GM18526 (cell line): ENCODE data around the gene CDH23.

Experiments used
- POLR2A ChIP-seq: IDR thresholded peaks from 3 replicates; pipeline ENCODE4 v1.6.1; 2011; ENCODE audit not compliant: insufficient read length; ENCODE audit errors: extremely low read depth

Gene CDH23

GRCh38 chr10:71713135-71714030, 316.7 kb downstream of the CDH23 start:
- no peak for TF ChIP-seq POLR2A

- TF ChIP-seq POLR2A, result no peak
These were observed 317.3 kb downstream of the CDH23 start for GRCh38 chr10:71714031-71714410.

GRCh38 chr10:71714592-71714991, 317.9 kb downstream of the CDH23 start:
- TF ChIP-seq POLR2A, result no peak

GRCh38 chr10:71715026-71715425, 318.3 kb downstream of the CDH23 start:
- TF ChIP-seq POLR2A, result no peak

- TF ChIP-seq POLR2A, result no peak
These were observed 319.1 kb downstream of the CDH23 start for GRCh38 chr10:71715860-71716259.

- TF ChIP-seq POLR2A, result no peak
These were observed 319.7 kb downstream of the CDH23 start for GRCh38 chr10:71716426-71716825.

- TF ChIP-seq POLR2A, result no peak
These were observed 320.3 kb downstream of the CDH23 start for GRCh38 chr10:71717056-71717455.

- TF ChIP-seq POLR2A, result no peak
These were observed 320.8 kb downstream of the CDH23 start for GRCh38 chr10:71717551-71717951.

- TF ChIP-seq POLR2A, result no peak
These were observed 321.5 kb downstream of the CDH23 start for GRCh38 chr10:71718165-71718698.

GRCh38 chr10:71719042-71719441, 322.3 kb downstream of the CDH23 start:
- no peak for TF ChIP-seq POLR2A

- TF ChIP-seq POLR2A, result no peak
These were observed 322.9 kb downstream of the CDH23 start, which contains the start of gene C10orf105 for GRCh38 chr10:71719464-71720201. TSS of gene C10orf105 (minus strand) at chr10:71719778. CDS start at chr10:71716337, 3,441 bp downstream.

- TF ChIP-seq POLR2A, result no peak
These were observed 323.6 kb downstream of the CDH23 start for GRCh38 chr10:71720288-71720687.

- no peak for TF ChIP-seq POLR2A
These were observed 324.6 kb downstream of the CDH23 start for GRCh38 chr10:71721313-71721712.

- TF ChIP-seq POLR2A, result no peak
These were observed 326.1 kb downstream of the CDH23 start for GRCh38 chr10:71722849-71723248.

- TF ChIP-seq POLR2A, result no peak
These were observed 326.6 kb downstream of the CDH23 start for GRCh38 chr10:71723311-71723710.

GRCh38 chr10:71724539-71724938, 327.8 kb downstream of the CDH23 start:
- TF ChIP-seq POLR2A, result no peak
